HepG2 (cell line): ENCODE data around the gene LRTM2. TPM values are rescaled to one million over a fixed set of nuclear protein-coding genes. Genes with fewer than 3 reads are reported as not detected.
A peak's percentile ranks its signal among the peaks of the same experiment; 100 is the strongest.

ENCODE experiments used
- ELK4 ChIP-seq: sonication (generic); formaldehyde crosslinking; IDR thresholded peaks from 2 replicates; pipeline ENCODE4 v1.9.0; 2021; ENCODE audit warnings: missing genetic modification reagents, borderline replicate concordance
- HMGXB3 ChIP-seq: sonication (generic); formaldehyde crosslinking; IDR thresholded peaks from 2 replicates; pipeline ENCODE4 v1.4.0; 2020; ENCODE audit warnings: missing genetic modification reagents, borderline replicate concordance
- HNF1A ChIP-seq, 2 experiments: sonication (generic) in 1 of 2; formaldehyde crosslinking in 1 of 2; IDR thresholded peaks; 2 replicates each; pipeline versions ENCODE4 v1.4.0 to v1.6.1; 2016 to 2020; ENCODE audit warnings: borderline replicate concordance in 1 of 2, low read depth in 1 of 2, mild to moderate bottlenecking in 1 of 2, missing genetic modification reagents in 1 of 2
- THAP8 ChIP-seq: sonication (generic); formaldehyde crosslinking; IDR thresholded peaks from 2 replicates; pipeline ENCODE4 v1.5.1; 2020; ENCODE audit warnings: missing genetic modification reagents, mild to moderate bottlenecking, borderline replicate concordance
- ZNF562 ChIP-seq: sonication (generic); formaldehyde crosslinking; IDR thresholded peaks from 2 replicates; pipeline ENCODE4 v1.8.0; 2022; ENCODE audit warnings: missing genetic modification reagents, borderline replicate concordance
- ZNF609 ChIP-seq: sonication (generic); formaldehyde crosslinking; IDR thresholded peaks from 2 replicates; pipeline ENCODE4 v1.4.0; 2020; ENCODE audit warnings: mild to moderate bottlenecking, missing genetic modification reagents, borderline replicate concordance
- ZNF790 ChIP-seq: sonication (generic); formaldehyde crosslinking; IDR thresholded peaks from 2 replicates; pipeline ENCODE4 v1.8.0; 2022; ENCODE audit warnings: missing genetic modification reagents, mild to moderate bottlenecking, borderline replicate concordance
- polyA plus RNA-seq, 8 experiments: library from polyadenylated mRNA; depleted of rRNA in 3 of 8; stranded (reverse) in 7 of 8; unstranded in 1 of 8; fragments of >200 nt; fragmentation: Illumina TruSeq in 4 of 8; extraction: Trizol in 4 of 8; gene quantifications; 2 replicates each; pipeline versions ENCODE4 v1.2.1 to v1.2.3, GENCODE V29; 2011 to 2016; ENCODE audit warnings: low read depth in 4 of 8, missing spikeins in 1 of 8, mixed read lengths in 1 of 8; ENCODE audit not compliant: insufficient read depth in 1 of 8
- total RNA-seq, 5 experiments: library from RNA; depleted of rRNA; stranded (reverse); fragments of >200 nt; fragmentation: Illumina TruSeq; extraction: Trizol; gene quantifications; 2 replicates each; pipeline ENCODE4 v1.2.3, GENCODE V29; 2016; ENCODE audit warnings: low read depth in 1 of 5

The LRTM2 gene
- total and polyA plus RNA-seq, 2 of the 13 experiments (the other 11 are each of a cell fraction or from before 2014, with no cell fraction given), result 0.09 TPM; not detected in 1

GRCh38 chr12:1810201-1810930, 10.0 kb upstream of the LRTM2 start (continued):
- TF ChIP-seq ZNF609 (CRISPR knock-in tag), result 0 out of 2 replicates have a peak, but pooled peaks have one; percentile 33
- TF ChIP-seq HMGXB3 (CRISPR knock-in tag), result no peak
- TF ChIP-seq ZNF562, result no peak
- no peak for TF ChIP-seq THAP8 (CRISPR knock-in tag)
- no peak for TF ChIP-seq HNF1A (IDR thresholded peaks at IDR 0.05; ENCODE audit: low read depth)
- TF ChIP-seq HNF1A (CRISPR knock-in tag; IDR thresholded peaks at IDR 0.05; ENCODE audit: borderline replicate concordance), result 0 out of 2 replicates have a peak, but pooled peaks have one; percentile 26
- TF ChIP-seq ZNF790 (CRISPR knock-in tag), result no peak
- TF ChIP-seq ELK4 (CRISPR knock-in tag), result no peak
